Hippocampal formation (tissue), 2 donors: ENCODE measurements around the gene HCAR3.
"Not testable (repeated sequence)": the region's sequence is repeated elsewhere in the genome, so short reads cannot be mapped to it uniquely, and the experiment has no call there.

Source experiments
- DNase-seq, 2 donors: peaks; one replicate each; lab custom pipeline; 2025; lab: John Stamatoyannopoulos, UW

Gene HCAR3

DNA sequence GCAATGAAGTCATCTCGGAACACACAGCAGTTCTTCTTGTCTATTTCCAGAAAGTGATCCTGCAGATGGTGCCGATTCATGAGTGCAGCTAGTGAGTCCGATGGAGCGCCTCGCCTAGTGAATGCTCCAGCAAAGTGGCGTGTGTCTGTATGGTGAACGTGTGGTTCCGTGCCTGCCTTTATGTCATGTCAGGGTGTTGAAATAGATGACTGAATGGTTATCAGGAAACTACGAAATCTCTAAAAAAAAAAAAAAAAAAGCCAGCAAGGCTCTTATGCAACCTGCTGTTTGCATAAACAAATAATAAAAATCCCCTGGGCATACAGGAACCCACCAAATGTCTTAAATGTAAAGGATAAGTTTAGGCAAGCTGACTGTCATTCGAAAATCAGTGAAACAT is at the start of gene HCAR3:
HCAR3 (minus strand) TSS at position 154 of the 400 bp plus-strand sequence; CDS start at position 80, 74 bp downstream.
- not testable (repeated sequence) for DNase-seq

DNA sequence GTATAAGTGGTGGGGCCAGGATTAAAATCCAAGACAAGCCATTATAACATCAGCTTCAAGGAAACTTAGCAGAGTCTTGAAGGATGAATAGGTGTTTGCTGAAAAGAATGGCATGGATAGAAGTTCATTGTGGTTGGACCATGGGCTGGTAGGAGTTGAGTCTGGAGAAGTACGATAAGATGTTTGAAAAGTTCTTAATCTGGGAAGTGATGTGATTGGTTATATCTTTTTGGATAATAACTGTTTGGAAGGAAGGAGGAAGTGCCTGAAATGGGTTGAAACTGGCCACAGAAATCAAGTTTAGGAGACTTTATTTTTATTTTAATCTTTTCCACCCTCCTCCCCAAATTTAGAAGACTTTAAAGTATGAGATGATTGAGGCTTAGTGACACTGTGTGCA is 41.0 kb upstream of the HCAR3 start:
- no peak for DNase-seq

DNA sequence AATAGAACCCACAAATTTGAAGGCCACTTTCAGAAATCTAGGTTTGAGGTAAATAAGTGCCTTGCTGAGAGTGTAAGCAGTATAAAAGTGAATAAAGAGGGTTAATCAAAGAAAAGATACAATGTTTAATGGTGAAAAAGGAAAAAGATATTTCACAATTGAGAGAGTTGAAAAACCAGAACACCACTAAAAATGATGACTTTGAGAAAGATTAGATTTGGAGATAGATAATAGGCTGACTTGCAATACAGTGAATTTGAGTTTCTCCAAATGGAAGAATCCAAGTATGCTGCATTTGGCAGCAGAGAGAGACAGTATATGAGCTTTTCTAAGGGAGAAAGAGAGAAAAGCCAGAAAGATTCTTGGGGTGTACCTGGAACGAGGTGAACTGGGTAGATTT is 38.2 kb upstream of the HCAR3 start:
- no peak for DNase-seq

DNA sequence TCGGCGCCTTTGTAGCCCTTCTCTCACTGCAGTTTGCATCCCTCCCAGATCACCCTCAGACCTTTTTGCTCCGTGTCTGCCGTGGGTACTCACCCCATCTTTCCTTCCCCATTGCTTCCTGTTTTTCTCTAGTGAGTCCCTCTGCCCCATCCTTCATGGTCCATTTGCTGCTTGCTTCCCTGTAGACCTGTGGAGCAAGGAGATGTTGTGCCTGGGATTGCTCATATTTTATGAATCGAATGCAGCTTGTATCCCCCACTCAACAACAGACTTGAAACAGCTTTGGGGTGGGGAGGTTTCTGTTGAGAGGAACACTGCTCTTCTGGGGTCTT is 36.7 kb upstream of the HCAR3 start:
- DNase-seq = no peak

DNA sequence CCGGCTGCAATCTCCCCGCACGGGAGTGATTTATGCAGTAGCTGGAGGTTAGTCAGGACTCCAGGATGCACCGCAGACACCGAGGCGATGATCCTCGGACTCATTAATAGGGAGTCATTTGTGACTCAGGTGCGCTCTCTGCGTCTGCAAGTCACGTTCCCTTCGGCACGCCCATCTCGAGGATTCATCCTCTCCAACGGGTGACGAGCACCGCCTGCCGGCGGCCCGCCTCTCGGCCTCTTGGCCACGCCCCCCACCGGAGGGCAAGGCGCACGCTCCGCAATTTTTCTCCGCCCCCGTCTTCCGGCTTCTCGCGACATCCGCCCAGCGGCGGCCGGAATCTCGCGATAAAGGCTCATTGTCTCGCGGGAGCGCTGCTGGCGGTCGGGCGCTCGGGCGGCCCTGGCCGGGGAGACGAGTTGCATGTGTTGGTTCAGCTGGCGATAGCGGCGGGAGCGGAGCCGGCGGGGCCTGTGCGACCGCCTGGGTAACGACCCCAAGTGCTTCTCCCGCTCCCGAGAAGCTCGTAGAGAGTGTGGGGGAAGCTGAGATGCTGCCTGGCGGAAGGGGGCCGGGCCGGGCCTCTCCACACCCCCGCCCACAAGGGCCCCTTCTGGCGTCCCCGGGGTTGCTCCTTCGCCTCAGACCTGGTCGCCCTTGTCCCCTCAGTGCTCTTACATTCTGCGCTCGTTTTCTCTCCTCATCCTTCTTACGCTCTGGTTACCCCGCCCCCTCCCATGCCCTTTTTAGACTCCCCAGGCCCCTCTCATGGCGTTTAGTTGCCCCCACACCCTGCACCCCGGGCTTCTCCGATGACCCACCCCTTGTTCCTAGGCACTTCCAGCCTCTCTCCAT is 36.1 kb upstream of the HCAR3 start, which contains the start of gene DENR:
DENR (plus strand) TSS at position 361 of the 855 bp plus-strand sequence. CDS start 878 bp downstream, outside the sequence.
- peak; percentile 90 to 95 for DNase-seq

DNA sequence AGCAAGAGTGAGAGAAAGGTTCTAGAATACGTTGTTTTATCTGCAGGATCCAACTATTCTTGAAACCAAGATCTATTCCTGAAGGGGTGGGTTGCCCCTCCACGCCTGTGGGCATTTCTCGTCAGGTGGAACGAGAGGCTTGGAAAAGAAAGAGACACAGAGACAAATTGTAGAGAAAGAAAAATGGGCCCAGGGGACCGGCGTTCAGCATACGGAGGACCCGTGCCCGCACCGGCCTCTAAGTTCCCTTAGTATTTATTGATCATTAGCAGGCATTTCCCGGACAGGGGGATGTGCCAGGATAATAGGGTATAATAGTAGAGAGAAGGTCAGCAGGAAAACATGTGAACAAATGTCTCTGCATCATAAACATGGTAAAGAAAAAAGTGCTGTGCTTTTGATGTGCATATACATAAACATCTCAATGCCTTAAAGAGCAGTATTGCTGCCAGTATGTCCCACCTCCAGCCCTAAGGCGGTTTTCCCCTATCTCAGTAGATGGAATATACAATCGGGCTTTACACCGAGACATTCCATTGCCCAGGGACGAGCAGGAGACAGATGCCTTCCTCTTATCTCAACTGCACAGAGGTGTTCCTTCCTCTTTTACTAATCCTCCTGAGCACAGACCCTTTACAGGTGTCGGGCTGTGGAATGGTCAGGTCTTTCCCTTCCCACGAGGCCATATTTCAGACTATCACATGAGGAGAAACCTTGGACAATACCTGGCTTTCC is 34.3 kb upstream of the HCAR3 start:
- not testable (repeated sequence) for DNase-seq

DNA sequence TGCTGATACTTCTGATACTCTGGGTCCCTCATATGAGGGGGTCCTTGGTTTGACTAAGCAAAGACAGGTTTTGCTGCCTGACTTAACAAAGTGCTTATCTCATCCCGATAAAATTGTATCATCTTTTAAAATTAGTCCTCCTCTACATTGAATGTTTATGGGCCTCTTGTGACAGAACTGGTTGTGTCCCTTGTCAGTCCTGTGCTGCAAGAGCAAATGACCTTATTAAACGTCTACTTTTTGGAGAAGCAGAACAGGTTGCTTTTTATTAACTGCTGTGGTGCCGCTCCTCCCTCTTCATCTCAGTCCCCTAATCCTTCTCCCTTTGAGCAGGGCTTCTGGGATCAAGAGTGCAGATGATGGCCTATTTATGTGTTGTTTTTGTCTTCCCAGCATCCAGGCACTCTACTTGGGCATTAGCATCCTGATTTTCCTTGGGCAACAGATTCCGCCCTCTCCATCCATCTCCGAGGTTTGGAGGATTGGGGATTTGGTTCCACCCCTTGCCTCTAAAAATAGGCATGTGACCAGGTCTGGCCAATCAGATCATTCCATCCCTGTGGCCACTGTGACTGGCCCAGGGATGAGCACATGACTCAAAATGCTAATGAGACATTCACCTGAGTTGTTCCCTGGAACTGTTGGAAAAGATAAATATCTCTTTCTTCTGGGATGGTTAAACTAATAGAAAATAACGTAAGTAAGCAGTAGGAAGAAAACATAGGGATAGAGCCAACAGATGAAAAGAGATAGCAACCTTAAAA is 33.1 kb upstream of the HCAR3 start:
- no peak for DNase-seq

- DNase-seq = no peak
These were observed 30.9 kb upstream of the HCAR3 start for GRCh38 chr12:122747224-122748135.

- DNase-seq = no peak
These were observed 27.4 kb upstream of the HCAR3 start for GRCh38 chr12:122743895-122744525.

DNA sequence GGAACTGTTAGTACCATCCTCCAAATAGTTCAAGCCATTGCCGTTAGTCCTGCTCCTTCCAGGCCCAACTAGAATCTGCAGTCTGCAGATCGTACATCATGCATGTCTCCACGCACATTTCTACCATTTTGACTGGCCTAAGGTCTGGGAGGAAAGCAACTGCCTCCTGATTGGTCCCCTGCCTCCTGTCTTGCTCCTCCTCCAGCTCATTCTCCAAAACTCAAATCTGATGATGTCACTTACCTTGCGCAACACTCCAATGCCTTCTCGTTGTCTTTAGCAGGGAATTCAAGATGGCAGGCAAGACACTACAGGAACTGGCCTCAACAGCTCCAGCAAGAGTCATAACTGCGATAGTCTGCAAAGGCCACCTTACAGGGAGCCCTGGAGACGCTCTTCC is 23.7 kb upstream of the HCAR3 start:
- no peak for DNase-seq

- no peak for DNase-seq
These were observed 22.0 kb upstream of the HCAR3 start for GRCh38 chr12:122738571-122738970.

- no peak for DNase-seq
These were observed 16.0 kb upstream of the HCAR3 start for GRCh38 chr12:122732611-122733010.

- DNase-seq = no peak
These were observed 15.6 kb upstream of the HCAR3 start for GRCh38 chr12:122732170-122732569.

DNA sequence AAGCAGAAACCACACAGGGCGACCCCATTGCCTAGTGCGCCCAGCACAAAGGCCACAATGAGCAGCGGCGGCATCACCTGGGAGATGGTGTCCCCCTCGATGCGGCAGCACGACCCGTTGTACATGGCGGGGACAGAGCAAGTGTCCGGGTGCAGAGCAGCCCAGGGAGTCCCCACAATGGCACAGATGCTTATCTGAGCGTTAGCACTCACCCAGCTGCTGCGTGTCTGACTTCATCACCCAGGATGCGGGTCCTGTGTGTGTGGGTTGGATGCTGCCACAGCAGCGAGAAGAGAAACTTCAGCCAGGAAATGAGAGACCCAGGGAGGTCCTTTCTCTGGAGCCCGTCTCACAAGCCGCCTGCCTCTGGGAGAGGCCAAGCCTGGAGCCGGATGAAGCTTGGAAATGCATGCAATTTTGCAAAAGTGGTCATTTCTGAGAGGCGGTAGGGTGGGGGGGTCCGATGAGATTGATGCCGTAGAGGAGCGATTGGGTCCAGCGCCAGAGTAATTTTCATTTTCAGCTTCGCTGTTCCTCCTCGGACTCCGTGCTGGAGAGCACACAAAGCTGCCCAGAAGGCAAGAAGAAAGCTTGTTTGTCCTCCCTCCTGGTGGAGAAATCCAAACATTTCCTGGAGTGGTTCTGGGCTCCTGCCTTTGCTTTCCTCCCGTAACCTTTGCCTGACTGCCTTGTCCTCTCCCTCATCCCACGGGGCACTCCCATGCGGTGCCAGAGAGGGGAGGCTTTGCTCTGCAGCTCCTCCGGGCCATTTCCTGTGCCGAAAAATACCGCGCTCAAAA is 13.8 kb upstream of the HCAR3 start, which contains the start of gene HCAR1:
HCAR1 (minus strand) TSS at position 630 of the 800 bp plus-strand sequence; CDS start at position 125, 505 bp downstream.
- DNase-seq = no peak

DNA sequence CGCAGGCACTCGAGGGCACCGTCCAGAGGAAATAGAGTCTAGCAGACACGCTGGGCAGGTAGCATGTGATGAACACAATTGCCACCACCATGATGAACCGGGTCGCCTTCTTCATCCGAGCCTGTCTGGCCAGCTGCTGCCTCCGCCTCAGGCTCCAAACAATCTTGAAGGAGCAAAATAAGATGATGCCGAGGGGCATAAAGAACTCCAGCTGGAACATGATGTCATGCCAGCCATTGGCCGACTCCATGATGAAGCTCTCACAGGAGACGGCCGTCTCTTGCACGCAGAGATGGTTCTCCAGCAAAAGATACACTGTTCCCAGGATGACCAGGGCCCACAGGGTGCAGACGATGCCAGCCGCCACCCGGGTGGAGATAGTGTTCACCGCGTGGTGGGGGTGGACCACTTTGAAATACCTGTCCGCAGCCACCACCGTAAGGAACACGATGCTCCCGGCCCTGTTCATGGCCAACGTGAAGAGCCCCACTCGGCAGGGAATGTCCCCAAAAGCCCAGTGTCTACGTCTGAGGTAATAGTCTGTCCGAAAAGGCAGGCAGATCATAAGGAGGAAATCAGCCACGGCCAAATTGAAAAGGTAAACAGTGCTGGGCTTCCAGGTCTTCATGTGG is 13.1 kb upstream of the HCAR3 start:
- DNase-seq = no peak

- no peak for DNase-seq
These were observed 9.5 kb upstream of the HCAR3 start for GRCh38 chr12:122726080-122726558.

DNA sequence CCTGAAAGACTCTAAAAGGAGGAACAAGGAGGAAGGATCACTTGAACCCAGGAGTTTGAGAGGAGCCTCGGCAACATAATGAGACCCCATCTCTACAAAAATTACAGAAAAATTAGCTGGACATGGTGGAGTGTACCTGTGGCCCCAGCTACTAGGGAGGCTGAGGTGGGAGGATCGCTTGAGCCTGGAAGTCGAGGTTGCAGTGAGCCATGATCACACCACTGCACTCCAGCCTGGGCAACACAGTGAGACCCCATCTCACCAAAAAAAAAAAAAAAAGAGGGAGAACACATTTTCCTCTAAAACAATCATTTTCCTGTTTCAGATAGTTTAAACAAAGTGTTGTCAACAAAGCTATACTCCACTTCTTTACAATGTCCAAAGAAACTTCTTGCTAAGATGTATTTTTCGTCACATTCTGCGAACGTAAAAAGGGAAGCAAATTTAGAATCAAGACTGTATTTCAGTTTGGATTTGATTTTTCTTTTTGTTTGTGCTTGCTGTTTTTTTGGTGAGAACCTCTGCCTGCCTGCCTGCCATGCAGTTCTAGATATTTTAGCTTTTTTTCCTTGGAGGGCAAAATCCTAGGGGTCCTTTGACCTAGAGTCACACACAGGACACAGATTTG is 9.0 kb upstream of the HCAR3 start:
- no peak for DNase-seq

- DNase-seq = no peak
These were observed 8.1 kb upstream of the HCAR3 start for GRCh38 chr12:122724641-122725243.
